HG03520 (cell line): ENCODE measurements around the gene MCFD2.
"Not testable (repeated sequence)": the region's sequence is repeated elsewhere in the genome, so short reads cannot be mapped to it uniquely, and the experiment has no call there.

Source experiments
- ATAC-seq: cut with Tn5 transposase; IDR thresholded peaks from one replicate; pipeline ENCODE4 v1.9.1; 2021; ENCODE audit warnings: mild to moderate bottlenecking, moderate library complexity; ENCODE audit not compliant: unreplicated experiment

The MCFD2 gene

GRCh38 chr2:46875962-46876689 is 39.5 kb downstream of the MCFD2 start:
- ATAC-seq = not testable (repeated sequence)

DNA sequence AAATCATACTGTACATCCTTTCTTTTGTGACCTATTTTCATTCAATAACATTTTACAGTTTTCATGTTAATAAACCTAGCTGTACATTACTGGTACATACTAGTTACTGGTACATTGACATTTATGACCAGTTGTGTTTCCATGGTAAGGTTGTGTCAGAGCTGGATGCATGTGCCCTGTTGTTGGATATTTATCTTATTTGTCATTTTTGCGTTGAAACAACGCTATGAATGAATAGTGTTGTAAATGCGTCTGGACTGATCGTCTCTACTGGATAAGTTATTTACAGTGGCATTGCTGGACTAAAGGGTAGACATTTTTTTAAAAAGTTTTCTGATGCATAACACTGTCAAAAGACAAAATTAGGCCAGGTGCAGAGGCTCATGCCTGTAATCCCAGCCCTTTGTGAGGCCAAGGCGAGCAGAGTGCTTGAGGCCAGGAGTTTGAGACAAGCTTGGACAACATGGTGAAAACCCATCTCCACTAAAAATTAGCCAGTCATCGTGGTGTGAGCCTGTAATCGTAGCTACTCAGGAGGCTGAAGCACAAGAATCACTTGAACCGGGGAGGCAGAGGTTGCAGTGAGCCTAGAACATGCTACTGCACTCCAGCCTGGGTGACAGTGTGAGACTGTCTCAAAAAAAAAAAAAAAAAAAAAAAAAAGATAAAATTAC is 40.2 kb downstream of the MCFD2 start:
- ATAC-seq = no peak

- no peak for ATAC-seq
Observed at GRCh38 chr2:46874236-46874929, 41.2 kb downstream of the MCFD2 start.

DNA sequence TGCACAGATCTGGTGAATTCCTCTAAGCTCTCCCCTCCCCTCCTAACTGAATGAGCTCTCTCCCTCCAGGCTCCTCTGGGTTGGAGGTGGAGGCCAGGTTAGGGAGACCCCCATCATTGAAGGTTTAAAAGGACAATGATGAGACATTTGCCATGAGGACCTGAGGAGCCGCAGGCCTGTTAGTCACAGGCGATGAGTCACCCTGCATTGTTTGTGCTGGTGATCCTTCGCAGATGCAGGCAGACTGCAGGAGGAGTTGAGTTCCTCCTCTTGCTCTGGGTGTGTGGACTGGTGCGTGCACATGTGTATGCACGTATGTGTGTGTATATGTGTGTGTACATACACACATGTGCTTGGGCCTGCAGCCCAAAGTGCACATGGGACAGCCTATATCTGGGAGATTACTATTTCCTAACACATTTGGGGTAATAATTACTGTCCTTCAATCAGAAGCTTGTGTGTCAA is 42.0 kb downstream of the MCFD2 start:
- no peak for ATAC-seq

DNA sequence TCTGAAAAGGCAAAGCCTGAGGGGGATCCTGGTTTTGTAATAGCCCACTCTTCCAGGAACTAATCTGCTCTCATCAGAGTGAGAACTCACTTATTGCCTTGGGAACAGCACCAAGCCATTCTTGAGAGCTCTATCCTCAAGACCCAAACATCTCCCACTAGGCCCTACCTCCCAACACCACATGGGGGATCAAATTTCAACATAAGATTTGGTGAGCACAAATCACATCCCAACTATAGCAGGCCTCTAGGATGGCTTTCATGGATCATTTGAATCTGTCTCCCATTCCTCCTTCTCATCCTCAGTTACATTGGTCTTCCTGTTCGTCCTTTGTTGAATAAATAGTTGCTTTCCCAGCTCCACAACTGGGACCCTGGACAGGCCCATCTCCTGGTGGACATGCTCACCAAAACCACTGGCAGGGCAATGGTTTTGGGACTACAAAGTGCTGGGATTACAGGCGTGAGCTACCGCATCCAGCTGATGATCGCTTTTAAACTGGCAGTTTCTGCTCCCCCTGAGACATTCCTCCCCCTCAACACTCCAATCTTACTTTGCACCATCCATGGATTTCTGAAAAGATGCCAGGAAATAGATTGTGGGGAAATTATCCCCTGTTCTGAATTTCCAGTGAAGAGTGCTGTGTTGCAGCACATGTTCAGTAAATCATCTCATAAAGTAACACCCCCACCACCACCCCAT is 42.6 kb downstream of the MCFD2 start:
- ATAC-seq = no peak

GRCh38 chr2:46871976-46872381 is 43.6 kb downstream of the MCFD2 start:
- no peak for ATAC-seq

GRCh38 chr2:46870051-46870839 is 45.4 kb downstream of the MCFD2 start:
- no peak for ATAC-seq

- ATAC-seq = no peak
Observed at GRCh38 chr2:46869621-46870020, 46.0 kb downstream of the MCFD2 start.

DNA sequence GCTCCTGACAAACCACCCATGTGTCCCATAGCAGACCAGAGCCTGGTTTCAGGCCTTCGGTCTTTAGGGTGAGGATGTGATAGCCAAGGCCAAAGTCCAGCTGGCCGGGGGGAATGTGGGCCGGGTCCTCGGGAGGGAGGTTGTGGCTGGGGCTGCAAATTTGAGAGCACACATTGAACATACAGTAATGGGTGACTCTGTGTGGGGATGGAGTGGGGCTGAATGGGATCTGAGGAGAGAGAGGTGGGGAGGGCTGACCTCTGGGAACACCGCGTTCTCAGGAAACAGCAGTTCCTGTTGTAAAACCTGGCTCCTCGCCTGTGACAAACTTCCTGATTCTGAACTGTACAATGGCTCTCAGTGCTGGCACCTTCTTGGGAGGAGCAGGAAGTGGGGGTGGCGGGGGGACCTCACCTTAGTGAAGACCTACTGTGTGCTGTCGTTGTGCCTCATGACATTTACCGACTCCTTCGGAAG is 48.8 kb downstream of the MCFD2 start:
- ATAC-seq = no peak

GRCh38 chr2:46865181-46865970 is 50.2 kb downstream of the MCFD2 start:
- no peak for ATAC-seq

DNA sequence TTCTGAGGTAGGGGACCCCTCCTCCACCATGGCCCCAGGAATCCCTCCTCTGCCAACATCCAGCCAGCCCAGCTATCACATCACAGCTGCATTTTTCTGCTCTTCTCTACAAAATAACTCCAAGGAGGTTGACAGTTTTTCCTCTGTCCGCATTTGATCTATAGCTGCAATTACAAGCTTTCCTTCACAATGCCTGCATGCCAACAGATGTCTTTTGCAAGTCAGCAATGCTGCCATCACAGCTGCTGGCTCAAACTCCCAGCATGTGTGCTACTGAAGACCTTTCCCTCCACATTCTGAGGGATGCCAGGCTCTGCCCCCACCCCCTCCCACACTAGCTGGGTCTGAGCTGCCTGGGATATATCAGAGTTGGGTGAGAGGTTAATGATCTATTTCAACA is 51.7 kb downstream of the MCFD2 start:
- no peak for ATAC-seq

DNA sequence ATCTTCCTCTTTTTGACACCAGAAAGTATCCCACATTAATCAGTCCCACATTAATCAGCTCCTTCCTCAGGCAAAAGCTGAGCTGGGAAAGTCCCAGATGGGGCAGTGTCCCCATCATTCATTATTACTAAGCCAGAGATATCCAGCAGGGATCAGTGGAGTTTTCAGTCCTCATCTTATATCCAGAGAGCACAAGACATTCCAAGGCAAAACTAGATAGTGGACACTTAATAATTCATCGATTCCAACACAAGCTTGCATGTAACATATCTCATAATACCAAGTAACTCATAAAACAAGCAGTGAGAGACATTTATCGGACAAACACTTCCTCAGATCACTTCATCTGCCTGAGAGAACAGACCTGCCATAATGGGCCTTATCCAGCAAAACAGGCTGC is 53.1 kb downstream of the MCFD2 start:
- no peak for ATAC-seq

- ATAC-seq = no peak
Observed at GRCh38 chr2:46861916-46862315, 53.7 kb downstream of the MCFD2 start.

GRCh38 chr2:46859482-46859881 is 56.1 kb downstream of the MCFD2 start:
- ATAC-seq = no peak

- ATAC-seq = no peak
Observed at GRCh38 chr2:46858702-46859090, 56.9 kb downstream of the MCFD2 start.

- ATAC-seq = no peak
Observed at GRCh38 chr2:46857871-46858701, 57.5 kb downstream of the MCFD2 start.

DNA sequence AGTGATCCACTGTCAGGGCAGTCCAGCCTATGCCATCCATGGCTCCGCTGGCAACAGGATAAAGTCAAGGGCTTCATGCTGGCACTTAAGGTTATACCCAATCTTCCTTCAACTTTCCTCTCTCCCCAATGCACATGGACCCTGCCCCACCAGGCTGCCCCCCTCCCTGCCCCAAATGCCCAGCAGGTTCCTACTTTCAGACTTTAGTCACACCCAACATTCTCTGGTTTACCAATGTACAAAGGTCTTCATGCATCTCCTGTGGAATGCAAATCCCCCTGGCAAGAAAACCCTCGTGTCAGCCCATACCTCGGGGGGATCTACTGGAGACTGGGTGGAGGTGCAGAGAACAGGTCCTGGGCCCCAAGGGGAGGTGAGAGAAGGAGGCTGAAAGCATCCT is 59.3 kb downstream of the MCFD2 start:
- ATAC-seq = no peak

- no peak for ATAC-seq
Observed at GRCh38 chr2:46855805-46856204, 59.8 kb downstream of the MCFD2 start.

DNA sequence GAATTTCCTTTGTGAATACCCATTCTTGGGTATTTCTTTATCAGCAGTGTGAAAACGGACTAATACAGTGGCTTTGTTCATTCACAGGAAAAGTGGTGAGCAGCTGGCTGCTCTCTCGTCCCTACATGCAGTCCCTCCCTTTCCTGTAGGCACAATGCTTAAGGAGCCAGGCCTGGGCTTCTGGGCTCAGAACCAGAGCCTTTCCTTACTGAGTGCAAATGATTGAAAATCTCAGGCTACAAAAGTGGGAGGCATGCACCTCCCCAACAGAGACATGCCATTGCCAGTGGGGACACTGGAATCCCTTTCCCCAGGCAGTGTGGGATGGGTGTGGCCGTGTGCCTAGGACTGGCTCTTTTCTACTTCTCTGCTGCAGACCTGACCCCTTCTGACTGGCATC is 61.3 kb downstream of the MCFD2 start:
- ATAC-seq = no peak
